Left lung (tissue), 10 donors: ENCODE measurements around the gene CCDC74A. TPM values are rescaled to one million over a fixed set of nuclear protein-coding genes. Genes with fewer than 3 reads are reported as not detected.
"Not testable (repeated sequence)": the region's sequence is repeated elsewhere in the genome, so short reads cannot be mapped to it uniquely, and the experiment has no call there.

Source experiments
- ATAC-seq: fragments of 200-7000 bp; cut with Tn5 transposase; one replicate; pipeline ENCODE4 v1.9.1; 2020; ENCODE audit warnings: moderate library complexity
- DNase-seq, 4 donors: peaks; one replicate each; pipeline ENCODE4 v3.0.0-alpha.2; 2013 to 2020
- H3K27ac ChIP-seq, 2 donors: fragments of 200-600 bp; sonication (generic) in 1 of 2; one replicate each; pipeline versions ENCODE4 v1.5.0 to v1.8.0; 2020 to 2021
- H3K27me3 ChIP-seq, 2 donors: fragments of 200-600 bp; sonication (generic) in 1 of 2; one replicate each; pipeline versions ENCODE4 v1.5.0 to v1.8.0; 2020 to 2021
- H3K36me3 ChIP-seq, 2 donors: fragments of 200-600 bp; sonication (generic) in 1 of 2; one replicate each; pipeline versions ENCODE4 v1.5.0 to v1.8.0; 2020 to 2021
- H3K4me1 ChIP-seq, 2 donors: fragments of 200-600 bp; one replicate each; pipeline ENCODE4 v1.8.0; 2021
- H3K4me3 ChIP-seq, 2 donors: fragments of 200-600 bp; sonication (generic) in 1 of 2; one replicate each; pipeline versions ENCODE4 v1.5.0 to v1.8.0; 2020 to 2021; ENCODE audit warnings: mild to moderate bottlenecking in 1 of 2
- H3K9me3 ChIP-seq, 2 donors: fragments of 200-600 bp; sonication (generic) in 1 of 2; one replicate each; pipeline versions ENCODE4 v1.5.0 to v1.8.0; 2020 to 2021
- intact Hi-C, 2 donors: fragments of 100-400 bp; cut with DNase I; formaldehyde crosslinking; loops; one replicate each; pipeline versions ENCODE4 v1.11.2 to v1.14.2; 2022
- polyA plus RNA-seq, 6 donors: library from polyadenylated mRNA; unstranded; fragments of 120-200 nt; gene quantifications; one replicate each; pipeline ENCODE4 v1.2.1, GENCODE V29; 2013; ENCODE audit not compliant: insufficient read length in 6 of 6
- total RNA-seq, 2 donors: library from RNA; stranded (reverse); fragmentation: NEBNext Ultra II Directional; extraction: Animal tissue kit (Norgen Biotek cat#: 25700); gene quantifications; one replicate each; pipeline ENCODE4 v1.2.1, GENCODE V29; 2021
- TF ChIP-seq, protein P1 (sequence below), 2 donors: fragments of 200-600 bp; sonication (generic) in 1 of 2; IDR thresholded peaks; one replicate each; pipeline versions ENCODE4 v1.5.0 to v1.8.0; 2021; ENCODE audit warnings: antibody characterized with exemption in 2 of 2
- donor health status: DM: no; HTN: yes; CAD: no.
- donor health status: DM: no; HTN: no; CAD: no.

The CCDC74A gene
- total and polyA plus RNA-seq, 8 donors = 2.7 to 10.6 (median 7.6) TPM

DNA sequence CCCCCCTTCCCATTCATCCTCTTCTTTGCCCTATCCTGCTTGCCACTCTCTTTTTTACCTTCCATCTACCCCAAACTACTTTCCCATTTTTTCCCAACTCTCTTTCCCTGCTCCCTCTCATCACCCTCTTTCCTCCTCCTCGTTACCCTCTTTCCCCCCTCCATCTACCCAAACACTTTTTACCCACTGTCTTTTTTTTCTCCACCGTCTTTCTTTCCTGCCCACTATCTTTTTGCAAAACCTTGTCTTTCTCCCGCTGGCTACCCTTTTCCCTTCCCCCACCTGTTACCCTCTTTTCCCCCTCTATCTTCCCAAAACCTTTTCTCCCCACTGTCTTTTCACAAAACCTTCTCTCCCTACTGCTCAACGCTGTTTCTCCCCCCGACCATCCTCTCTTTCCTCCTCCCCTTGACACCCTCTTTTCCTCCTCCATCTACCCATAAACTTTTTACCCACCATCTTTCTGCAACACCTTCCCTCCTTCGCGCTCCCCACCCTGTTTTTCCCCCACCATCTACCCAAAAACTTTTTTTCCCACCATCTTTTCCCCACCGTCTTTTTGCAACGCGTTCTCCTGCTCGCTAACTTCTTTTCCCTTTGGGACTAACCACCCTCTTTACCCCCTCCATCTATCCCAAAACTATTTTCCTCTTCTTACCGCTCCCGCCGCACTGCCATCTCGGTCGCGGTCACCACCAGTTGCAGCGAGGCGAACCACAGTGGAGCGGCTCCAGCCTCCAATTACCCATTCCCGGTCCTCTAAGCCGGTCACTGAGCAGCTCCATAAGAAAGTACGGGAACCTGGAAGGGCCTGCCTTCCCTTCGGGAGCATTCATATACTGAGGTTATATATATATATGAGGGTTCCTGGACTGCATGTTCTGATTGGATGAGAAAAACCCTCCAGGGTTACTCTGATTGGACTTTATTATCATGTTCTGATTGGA lies 15.0 kb downstream of the CCDC74A start:
- TF ChIP-seq, protein P1, sequence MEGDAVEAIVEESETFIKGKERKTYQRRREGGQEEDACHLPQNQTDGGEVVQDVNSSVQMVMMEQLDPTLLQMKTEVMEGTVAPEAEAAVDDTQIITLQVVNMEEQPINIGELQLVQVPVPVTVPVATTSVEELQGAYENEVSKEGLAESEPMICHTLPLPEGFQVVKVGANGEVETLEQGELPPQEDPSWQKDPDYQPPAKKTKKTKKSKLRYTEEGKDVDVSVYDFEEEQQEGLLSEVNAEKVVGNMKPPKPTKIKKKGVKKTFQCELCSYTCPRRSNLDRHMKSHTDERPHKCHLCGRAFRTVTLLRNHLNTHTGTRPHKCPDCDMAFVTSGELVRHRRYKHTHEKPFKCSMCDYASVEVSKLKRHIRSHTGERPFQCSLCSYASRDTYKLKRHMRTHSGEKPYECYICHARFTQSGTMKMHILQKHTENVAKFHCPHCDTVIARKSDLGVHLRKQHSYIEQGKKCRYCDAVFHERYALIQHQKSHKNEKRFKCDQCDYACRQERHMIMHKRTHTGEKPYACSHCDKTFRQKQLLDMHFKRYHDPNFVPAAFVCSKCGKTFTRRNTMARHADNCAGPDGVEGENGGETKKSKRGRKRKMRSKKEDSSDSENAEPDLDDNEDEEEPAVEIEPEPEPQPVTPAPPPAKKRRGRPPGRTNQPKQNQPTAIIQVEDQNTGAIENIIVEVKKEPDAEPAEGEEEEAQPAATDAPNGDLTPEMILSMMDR (IDR thresholded peaks at IDR 0.05) = no peak
- no peaks in the 10 kb centered on the region for H3K27me3 ChIP-seq
- ATAC-seq = no peak
- no peaks in the 10 kb centered on the region for H3K9me3 ChIP-seq
- intact Hi-C loops = no loop called here
- H3K36me3 ChIP-seq = no peaks in the 10 kb centered on the region
- no peak overlapping the region for H3K4me3 ChIP-seq
- no peaks in the 10 kb centered on the region for H3K4me1 ChIP-seq
- DNase-seq = no peak
- H3K27ac ChIP-seq = no peak overlapping the region

GRCh38 chr2:131543385-131543891 lies 15.8 kb downstream of the CCDC74A start:
- TF ChIP-seq, protein P1 (IDR thresholded peaks at IDR 0.05) = no peak
- Histone ChIP-seq H3K27ac (no peak overlapping the region), H3K36me3 (no peaks in the 10 kb centered on the region), H3K4me3 (no peak overlapping the region), H3K9me3 (no peaks in the 10 kb centered on the region), H3K4me1 (no peaks in the 10 kb centered on the region), H3K27me3 (no peaks in the 10 kb centered on the region)
- intact Hi-C loops = no loop called here
- DNase-seq (no peak), ATAC-seq (no peak)

DNA sequence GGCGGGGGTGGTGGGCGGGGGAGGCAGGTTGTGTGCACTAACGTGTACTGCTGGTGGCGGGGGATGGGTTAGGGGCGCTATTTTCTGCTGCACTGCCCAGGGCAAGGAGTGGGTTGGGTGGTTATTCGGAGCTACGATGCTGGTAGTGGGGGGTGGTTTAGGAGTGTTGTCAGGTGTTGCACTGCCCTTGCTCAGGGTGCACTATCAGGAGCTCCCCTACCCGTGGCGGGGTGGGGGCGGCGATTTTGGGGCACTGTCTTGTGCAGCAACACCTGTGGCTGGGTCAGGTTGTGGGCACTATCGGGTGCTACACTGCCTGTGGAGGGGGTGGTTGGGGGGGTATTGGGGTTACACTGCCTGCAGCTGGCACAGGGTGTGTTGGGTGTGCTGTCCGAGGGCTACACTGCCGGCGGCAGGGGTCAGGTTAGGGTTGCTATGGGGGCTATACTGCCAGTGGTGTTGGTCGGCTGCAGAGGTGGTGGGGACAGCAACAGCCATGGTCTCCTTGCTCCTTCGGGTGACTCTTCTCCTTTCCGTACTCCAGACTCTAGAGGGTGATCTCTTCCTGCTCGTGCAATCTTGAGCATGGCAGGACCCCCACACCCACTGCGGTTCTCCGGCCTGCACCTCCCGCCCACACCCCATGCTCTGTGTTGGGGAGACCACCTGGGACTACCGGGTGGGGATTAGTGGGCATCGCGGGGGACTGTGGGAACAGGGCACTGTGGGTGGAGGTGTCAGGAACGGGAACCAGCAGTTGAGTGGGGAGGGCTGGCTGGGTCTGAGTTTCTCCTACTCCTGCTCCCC lies 16.5 kb downstream of the CCDC74A start:
- not testable (repeated sequence) for DNase-seq

DNA sequence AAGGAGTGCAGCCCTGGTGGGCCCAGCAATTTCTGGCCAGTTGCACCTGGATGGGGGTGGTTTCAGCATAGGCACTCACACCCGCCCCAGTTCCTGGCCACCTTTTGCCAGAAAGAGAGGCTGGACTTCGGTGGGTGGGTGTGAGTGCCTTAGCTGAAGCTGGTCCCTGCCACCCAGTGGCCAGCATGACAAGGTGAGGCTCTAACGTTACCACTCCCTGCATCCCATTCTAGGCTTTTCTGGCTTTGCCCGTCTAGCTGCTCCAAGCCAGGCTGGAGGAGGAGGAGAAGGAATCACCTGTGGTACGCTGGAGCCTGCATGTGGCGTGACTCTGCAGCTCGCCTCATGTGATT lies 17.1 kb downstream of the CCDC74A start:
- ATAC-seq, H3K27ac ChIP-seq, DNase-seq, H3K36me3 ChIP-seq, intact Hi-C loops, H3K27me3 ChIP-seq, H3K4me3 ChIP-seq, H3K4me1 ChIP-seq, H3K9me3 ChIP-seq: not testable (repeated sequence)

More for the DNA sequence above, 16.5 kb downstream of the CCDC74A start:
- H3K4me1 ChIP-seq, intact Hi-C loops, H3K4me3 ChIP-seq, ATAC-seq, H3K27ac ChIP-seq, H3K36me3 ChIP-seq, H3K27me3 ChIP-seq, H3K9me3 ChIP-seq: not testable (repeated sequence)

GRCh38 chr2:131552871-131553270 lies 25.2 kb downstream of the CCDC74A start:
- H3K36me3 ChIP-seq = no peaks in the 10 kb centered on the region
- TF ChIP-seq, protein P1 (IDR thresholded peaks at IDR 0.05) = no peak
- no peaks in the 10 kb centered on the region for H3K9me3 ChIP-seq
- no peaks in the 10 kb centered on the region for H3K4me1 ChIP-seq
- no peak overlapping the region for H3K27ac ChIP-seq
- ATAC-seq = no peak
- H3K27me3 ChIP-seq = peaks cover 0 to 15% of the 10 kb centered on the region in 2 donors
- H3K4me3 ChIP-seq = no peak overlapping the region
- intact Hi-C loops = no loop called here
- peak in 1 of 4 donors; percentile 41 for DNase-seq

GRCh38 chr2:131556998-131557397 lies 29.3 kb downstream of the CCDC74A start:
- no peak overlapping the region for H3K27ac ChIP-seq
- peaks cover 0 to 1% of the 10 kb centered on the region in 2 donors for H3K36me3 ChIP-seq
- no peaks in the 10 kb centered on the region for H3K4me1 ChIP-seq
- no peaks in the 10 kb centered on the region for H3K9me3 ChIP-seq
- ATAC-seq = no peak
- DNase-seq = no peak
- intact Hi-C loops = no loop called here
- H3K27me3 ChIP-seq = peaks cover 3 to 28% of the 10 kb centered on the region in 2 donors
- TF ChIP-seq, protein P1 (IDR thresholded peaks at IDR 0.05) = no peak
- H3K4me3 ChIP-seq = no peak overlapping the region
